ENCODE measurements around the gene MAP3K2.
A peak's percentile ranks its signal among the peaks of the same experiment; 100 is the strongest.

Gene MAP3K2

GRCh38 chr2:127405255-127405610, 17.5 kb upstream of the MAP3K2 start:
- no peak for DNase-seq

DNA sequence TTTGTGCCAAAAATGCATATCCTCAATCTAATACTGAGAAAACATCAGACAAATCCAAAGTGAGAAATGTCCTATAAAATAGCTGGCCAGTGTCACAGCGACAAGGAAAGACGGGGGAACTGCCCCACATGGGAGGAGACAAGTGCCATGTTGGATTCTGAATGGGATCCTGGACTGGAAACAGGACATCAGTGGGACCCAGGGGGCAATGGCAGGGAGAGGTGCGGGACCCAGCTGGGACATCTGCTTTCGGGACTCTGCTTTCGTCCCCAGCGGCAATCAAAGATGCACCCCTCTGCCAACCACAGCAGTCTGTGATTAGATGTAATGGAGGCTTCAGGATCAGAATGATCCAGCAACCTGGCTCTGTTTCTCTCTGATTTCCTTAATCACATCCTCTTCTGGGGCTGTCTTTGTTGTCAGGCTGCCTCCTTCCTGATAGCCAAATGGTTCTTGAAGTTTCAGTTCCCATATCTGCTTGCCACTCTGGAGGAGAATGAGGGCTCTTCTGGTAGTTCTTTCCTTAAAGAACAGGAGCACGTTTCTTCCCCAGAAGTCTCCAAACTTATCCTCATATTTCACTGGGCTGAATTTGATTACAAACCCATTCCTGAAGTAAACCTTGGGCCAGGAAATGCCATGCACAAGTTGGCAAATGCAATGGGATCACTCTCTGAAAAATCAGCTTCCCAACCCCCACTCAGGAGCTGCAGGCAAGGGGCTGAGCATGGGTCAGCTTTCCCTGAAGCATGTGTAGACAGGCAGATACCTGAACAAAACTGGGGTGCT, 16.9 kb upstream of the MAP3K2 start:
- DNase-seq, result no peak

GRCh38 chr2:127403460-127403859, 15.7 kb upstream of the MAP3K2 start:
- no peak for DNase-seq

GRCh38 chr2:127401757-127402695, 14.3 kb upstream of the MAP3K2 start:
- DNase-seq, result no peak

DNA sequence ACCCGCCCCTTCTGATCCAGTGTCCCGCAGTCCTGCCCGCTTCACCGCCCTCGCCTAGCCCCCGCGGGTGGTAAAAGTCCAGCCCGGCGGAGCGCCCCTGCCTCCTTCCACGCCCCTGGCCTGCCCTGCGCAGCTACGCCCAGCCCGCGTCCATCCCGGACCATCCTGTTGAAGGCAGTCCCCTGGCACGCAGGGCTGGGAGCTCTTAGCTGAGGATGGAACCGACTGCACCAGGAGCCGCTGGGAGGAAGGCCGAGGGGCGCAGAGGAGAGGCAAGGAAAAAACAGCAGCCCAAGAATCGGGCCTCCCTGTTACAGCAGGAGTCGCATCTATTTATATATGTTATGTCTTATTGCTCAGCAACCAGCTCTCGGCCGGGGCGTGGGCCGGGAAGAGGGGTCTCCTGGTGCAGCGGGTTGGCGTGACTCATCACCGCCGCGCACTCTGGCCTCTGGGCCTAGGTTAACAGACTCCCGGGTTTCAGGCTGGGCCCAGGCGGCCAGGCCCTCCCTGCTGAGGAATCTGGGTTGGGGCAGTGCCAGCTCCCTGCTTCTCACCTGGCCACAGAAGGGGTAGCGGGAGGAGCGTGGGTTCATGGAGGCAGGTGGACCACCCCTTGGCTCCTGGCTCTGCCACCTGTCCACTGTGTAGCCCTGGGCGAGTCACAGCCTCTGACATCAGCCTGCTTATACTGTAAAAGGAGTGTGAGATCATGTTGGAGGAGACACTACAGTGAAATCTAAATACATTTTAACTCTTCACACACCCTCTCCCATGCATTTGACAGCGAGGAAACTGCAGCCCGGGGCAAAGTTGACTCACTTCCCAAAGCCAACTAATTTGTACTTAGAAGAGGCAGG, 13.4 kb upstream of the MAP3K2 start:
- DNase-seq, result no peak

DNA sequence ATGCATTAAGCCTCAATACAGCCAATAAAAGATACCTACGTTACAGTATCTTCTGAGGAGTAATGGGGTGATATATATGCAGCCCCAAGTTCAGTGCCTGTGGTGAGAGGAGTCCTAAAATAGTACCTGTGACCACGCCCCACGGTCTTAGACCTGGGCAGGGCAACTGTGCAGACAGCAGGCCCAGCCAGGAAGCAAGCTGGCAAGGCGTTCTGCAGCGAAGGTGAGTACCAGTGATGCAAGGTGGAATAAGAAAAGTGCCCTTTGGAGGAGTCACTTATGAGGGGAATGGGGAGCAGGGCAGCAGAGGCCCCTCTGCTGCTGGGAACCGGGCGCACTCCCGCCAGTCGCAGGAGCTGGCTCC, 12.7 kb upstream of the MAP3K2 start:
- no peak for DNase-seq

DNA sequence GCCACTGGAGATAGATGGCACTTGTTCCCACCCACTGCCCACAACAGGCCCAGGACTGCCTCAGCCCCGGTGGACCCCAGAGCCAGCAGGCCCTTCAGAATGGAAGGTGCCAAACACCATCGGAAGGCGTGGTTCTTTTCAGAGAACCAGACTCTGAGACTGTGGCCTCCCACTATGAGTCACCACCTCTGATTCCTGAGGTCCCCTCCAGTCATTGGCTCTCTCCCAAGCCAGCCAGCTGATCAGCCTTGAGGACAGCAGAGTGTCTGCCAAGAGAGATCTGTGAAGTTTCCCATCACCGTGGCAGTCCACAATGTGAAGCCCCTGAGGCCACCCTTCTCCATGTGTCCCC, 10.4 kb upstream of the MAP3K2 start:
- DNase-seq, result no peak

GRCh38 chr2:127397568-127398238, 9.9 kb upstream of the MAP3K2 start:
- DNase-seq, result no peak

GRCh38 chr2:127394492-127394891, 6.7 kb upstream of the MAP3K2 start:
- DNase-seq, result no peak

DNA sequence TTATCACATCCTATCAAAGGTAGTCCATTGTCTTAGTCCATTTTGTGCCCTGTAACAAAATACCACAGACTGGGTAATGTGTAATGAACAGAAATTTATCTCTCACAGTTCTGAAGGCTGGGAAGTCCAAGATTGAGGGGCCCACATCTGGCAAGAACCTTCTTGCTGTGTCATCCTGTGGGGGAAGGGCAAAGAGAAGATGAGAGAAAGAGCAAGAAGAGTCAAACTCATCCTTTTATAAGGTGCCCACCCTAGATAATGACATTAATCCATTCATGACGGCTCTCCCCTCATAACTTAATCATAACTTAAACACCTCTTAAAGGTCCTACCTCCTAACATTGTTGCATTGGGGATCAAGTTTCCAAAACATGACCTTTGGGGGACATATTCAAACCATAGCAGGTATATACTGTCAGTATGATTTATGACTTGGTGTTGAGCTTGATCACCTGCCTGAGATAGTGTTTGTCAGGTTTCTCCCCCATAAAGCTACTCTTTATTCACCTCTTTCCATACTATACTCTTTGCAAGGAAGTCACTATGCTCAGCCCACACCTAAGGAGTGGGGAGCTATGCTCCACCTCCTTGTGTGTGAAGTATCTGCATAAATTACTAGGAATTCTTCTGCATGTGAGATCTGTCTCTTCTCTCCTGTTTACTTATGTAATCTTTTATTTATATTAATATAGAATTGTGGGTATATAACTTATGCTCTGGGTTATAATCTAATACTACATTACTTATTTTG, 5.2 kb upstream of the MAP3K2 start:
- DNase-seq, result no peak

GRCh38 chr2:127392133-127392827, 4.5 kb upstream of the MAP3K2 start:
- no peak for DNase-seq

DNA sequence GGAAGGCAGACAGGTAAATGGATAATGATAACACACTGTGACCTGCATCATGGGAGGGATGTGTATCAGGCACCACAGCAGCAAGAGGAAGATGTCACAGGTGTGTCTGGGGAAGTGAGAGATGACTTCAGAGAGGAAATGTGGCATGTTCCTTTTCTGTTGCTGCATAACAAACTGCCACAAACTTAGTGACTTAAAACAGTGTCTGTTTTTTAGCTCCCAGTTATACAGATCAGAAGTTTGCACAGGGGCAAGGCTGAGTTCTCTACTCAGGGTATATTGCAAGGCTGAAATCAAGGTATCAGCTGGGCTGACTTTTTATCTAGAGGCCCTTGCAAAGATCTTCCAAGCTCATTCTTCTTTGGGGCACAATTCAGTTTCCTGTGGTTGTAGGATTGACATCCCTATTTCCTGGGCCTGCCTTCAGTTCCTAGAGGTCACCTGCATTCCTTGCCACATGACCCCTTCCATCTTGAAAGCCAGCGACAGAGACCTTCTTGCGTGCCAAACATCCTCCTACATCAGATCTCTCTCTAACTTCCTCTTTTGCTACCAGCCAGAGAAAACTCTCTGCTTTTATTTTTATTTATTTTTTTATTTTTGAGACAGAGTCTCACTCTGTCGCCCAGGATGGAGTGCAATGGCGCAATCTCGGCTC, 2.1 kb upstream of the MAP3K2 start:
- DNase-seq, result no peak

DNA sequence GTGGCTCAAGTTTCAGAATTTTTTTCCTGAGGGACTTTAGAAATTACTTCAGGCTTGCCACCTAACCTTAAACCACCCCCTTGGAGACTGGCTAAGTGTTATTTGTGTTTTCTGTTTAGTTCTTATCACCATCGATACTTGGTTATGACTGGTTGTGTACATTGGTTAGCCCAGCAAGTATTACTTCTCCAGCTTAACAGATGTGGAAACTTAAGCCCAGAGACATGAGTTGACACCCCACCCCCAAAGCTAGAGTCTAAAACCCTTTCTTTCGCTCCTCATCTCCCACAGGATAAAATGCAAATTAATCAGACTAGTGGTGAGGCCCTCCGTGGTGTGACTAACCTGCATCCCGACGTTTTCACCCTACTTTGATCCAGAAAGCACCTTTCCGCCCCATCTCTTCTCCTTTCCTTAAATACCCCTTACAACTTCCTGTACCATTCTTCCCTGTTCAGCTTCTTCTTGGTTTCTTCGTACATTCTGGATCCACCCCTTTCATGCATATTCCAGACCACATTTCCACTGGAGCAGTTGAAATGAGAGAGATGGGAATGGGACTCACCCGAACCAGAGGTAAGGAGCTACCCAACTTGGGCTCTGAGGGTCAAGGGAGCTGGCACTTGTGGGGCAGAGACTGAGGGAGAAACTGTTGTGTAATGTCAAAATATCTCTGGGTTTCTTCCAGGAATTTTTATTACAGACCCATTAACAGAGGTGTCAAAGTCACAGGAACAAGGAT, 819 bp upstream of the MAP3K2 start:
- no peak for DNase-seq

- peak; percentile 92 for DNase-seq
These were observed 766 bp downstream of the MAP3K2 start for GRCh38 chr2:127386764-127387654.

DNA sequence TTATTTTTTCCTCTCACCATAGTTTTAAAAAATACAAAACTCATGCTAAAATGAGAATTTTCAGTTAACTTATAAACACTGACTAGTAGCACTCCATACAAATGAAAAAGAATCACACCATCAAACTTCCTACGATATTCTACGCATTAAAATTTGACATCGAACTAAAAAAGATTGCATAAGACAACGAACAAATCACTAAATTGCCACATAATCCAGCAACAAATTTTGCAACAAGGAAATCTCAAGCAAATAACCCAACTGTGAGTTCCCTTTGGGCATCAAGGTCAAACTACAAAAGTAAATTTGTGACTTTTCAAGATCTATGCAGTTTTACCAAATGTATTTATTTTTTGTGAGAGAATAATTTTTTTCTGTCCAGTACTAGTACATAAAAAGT, 1.5 kb downstream of the MAP3K2 start:
- no peak for DNase-seq

- no peak for DNase-seq
These were observed 3.2 kb downstream of the MAP3K2 start for GRCh38 chr2:127384529-127384928.

DNA sequence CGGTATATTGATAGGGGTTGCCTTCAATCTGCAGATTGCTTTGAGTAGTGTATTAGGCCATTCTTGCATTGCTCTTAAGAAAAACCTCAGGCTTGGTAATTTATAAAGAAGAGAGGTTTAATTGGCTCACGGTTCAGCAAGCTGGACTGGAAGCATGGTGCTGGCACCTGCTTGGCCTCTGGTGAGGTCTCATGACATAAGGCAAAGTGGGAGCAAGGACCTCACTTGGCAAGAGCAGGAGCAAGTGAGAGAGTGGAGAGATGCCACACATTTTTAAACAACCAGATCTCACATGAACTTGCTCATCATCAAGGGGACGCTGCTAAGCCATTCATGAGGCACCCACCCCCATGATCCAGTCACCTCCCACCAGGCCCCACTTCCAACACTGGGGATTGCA, 4.9 kb downstream of the MAP3K2 start:
- no peak for DNase-seq

GRCh38 chr2:127381762-127382161, 6.0 kb downstream of the MAP3K2 start:
- DNase-seq, result no peak

All from NCI-H146 (cell line).